WTC11 (cell line): ENCODE data around the gene ILKAP. TPM values are rescaled to one million over a fixed set of nuclear protein-coding genes. Genes with fewer than 3 reads are reported as not detected.

Experiments
- ATAC-seq: fragments of 200-7000 bp; cut with Tn5 transposase; 2 replicates; pipeline ENCODE4 v1.10.0; 2021; ENCODE audit warnings: mild to moderate bottlenecking, moderate library complexity
- CTCF ChIA-PET: fragments of 300-600 bp; sonication (Branson Sonifier 250); formaldehyde crosslinking; loops from one replicate; lab custom pipeline; 2021; ENCODE audit warnings: antibody characterized with exemption; lab: Charles Lee
- POLR2A ChIA-PET: fragments of 350-600 bp; sonication (Branson Sonifier 250); formaldehyde crosslinking; loops from one replicate; lab custom pipeline; 2021; ENCODE audit warnings: antibody characterized with exemption; lab: Charles Lee
- DNase-seq: peaks from one replicate; pipeline ENCODE4 v3.0.0; 2021; ENCODE audit warnings: low spot score
- H3K27ac Mint-ChIP-seq: 2 replicates; pipeline ENCODE4 v1.8.0; 2021; ENCODE audit warnings: mixed read lengths
- H3K27me3 Mint-ChIP-seq: 2 replicates; pipeline ENCODE4 v1.8.0; 2021; ENCODE audit warnings: low read depth, mild to moderate bottlenecking, moderate library complexity, mixed read lengths
- H3K36me3 Mint-ChIP-seq: 2 replicates; pipeline ENCODE4 v1.8.0; 2021; ENCODE audit warnings: mixed read lengths
- H3K4me1 Mint-ChIP-seq: 2 replicates; pipeline ENCODE4 v1.8.0; 2022; ENCODE audit warnings: mixed read lengths
- H3K4me3 Mint-ChIP-seq: 2 replicates; pipeline ENCODE4 v1.8.0; 2021; ENCODE audit warnings: mild to moderate bottlenecking, moderate library complexity, mixed read lengths
- H3K9me3 Mint-ChIP-seq: 2 replicates; pipeline ENCODE4 v1.8.0; 2021; ENCODE audit warnings: mixed read lengths
- AFF4 ChIP-seq: sonication (generic); formaldehyde crosslinking; IDR thresholded peaks from 2 replicates; pipeline ENCODE4 v1.8.1; 2023; ENCODE audit warnings: mild to moderate bottlenecking, missing genetic modification reagents, borderline replicate concordance
- AR ChIP-seq: fragments of 250-450 bp; sonication (Bioruptor Pico); IDR thresholded peaks from 2 replicates; pipeline ENCODE4 v1.9.0; 2021; ENCODE audit warnings: mild to moderate bottlenecking
- CDX4 ChIP-seq: fragments of 250-450 bp; sonication (Bioruptor Pico); IDR thresholded peaks from 2 replicates; pipeline ENCODE4 v1.9.0; 2021; ENCODE audit warnings: moderate library complexity, mild to moderate bottlenecking, inconsistent platforms, borderline replicate concordance
- ESRRA ChIP-seq: sonication (generic); formaldehyde crosslinking; IDR thresholded peaks from 2 replicates; pipeline ENCODE4 v1.8.1; 2022; ENCODE audit warnings: mild to moderate bottlenecking, missing genetic modification reagents, borderline replicate concordance
- FOXP4 ChIP-seq: sonication (generic); formaldehyde crosslinking; IDR thresholded peaks from 2 replicates; pipeline ENCODE4 v1.8.0; 2022; ENCODE audit warnings: mild to moderate bottlenecking, missing genetic modification reagents
- JAZF1 ChIP-seq: fragments of 250-450 bp; sonication (Bioruptor Pico); IDR thresholded peaks from 2 replicates; pipeline ENCODE4 v1.9.0; 2021; ENCODE audit warnings: moderate library complexity, mild to moderate bottlenecking, inconsistent platforms
- OVOL2 ChIP-seq: fragments of 250-450 bp; sonication (Bioruptor Pico); IDR thresholded peaks from 2 replicates; pipeline ENCODE4 v1.9.0; 2021; ENCODE audit warnings: mild to moderate bottlenecking, borderline replicate concordance
- SMAD4 ChIP-seq: sonication (generic); formaldehyde crosslinking; IDR thresholded peaks from 2 replicates; pipeline ENCODE4 v1.8.0; 2022; ENCODE audit warnings: mild to moderate bottlenecking, missing genetic modification reagents
- TEAD1 ChIP-seq: sonication (generic); formaldehyde crosslinking; IDR thresholded peaks from 2 replicates; pipeline ENCODE4 v1.8.0; 2022; ENCODE audit warnings: mild to moderate bottlenecking, missing genetic modification reagents
- TEAD4 ChIP-seq: sonication (generic); formaldehyde crosslinking; IDR thresholded peaks from 2 replicates; pipeline ENCODE4 v1.8.0; 2022; ENCODE audit warnings: mild to moderate bottlenecking, missing genetic modification reagents
- ZNF121 ChIP-seq: sonication (generic); formaldehyde crosslinking; IDR thresholded peaks from 2 replicates; pipeline ENCODE4 v1.8.0; 2023; ENCODE audit warnings: missing genetic modification reagents
- ZNF317 ChIP-seq: sonication (generic); formaldehyde crosslinking; IDR thresholded peaks from 2 replicates; pipeline ENCODE4 v1.8.1; 2023; ENCODE audit warnings: low read depth, mild to moderate bottlenecking, moderate library complexity, missing genetic modification reagents, borderline replicate concordance
- total RNA-seq: library from RNA; stranded (reverse); gene quantifications from 3 replicates; pipeline ENCODE4 v1.2.3, GENCODE V29; 2021
- TF ChIP-seq, protein P1 (sequence below): sonication (generic); formaldehyde crosslinking; IDR thresholded peaks from 2 replicates; pipeline ENCODE4 v1.8.1; 2022; ENCODE audit warnings: mild to moderate bottlenecking, moderate library complexity, missing genetic modification reagents
- TF ChIP-seq, protein P2 (sequence below): fragments of 250-450 bp; sonication (Bioruptor Pico); IDR thresholded peaks from 2 replicates; pipeline ENCODE4 v1.9.0; 2021; ENCODE audit warnings: mild to moderate bottlenecking, borderline replicate concordance
- TF ChIP-seq, protein P3 (sequence below): sonication (generic); formaldehyde crosslinking; IDR thresholded peaks from 2 replicates; pipeline ENCODE4 v1.8.1; 2023; ENCODE audit warnings: mild to moderate bottlenecking, missing genetic modification reagents

Gene ILKAP
- total RNA-seq, 1 experiment from 2014 or later = 32.7 TPM

- Mint-ChIP-seq H3K27me3 (no peaks in the 10 kb centered on the region), H3K27ac (no peak overlapping the region), H3K9me3 (peaks cover 8% of the 10 kb centered on the region), H3K4me3 (no peak overlapping the region), H3K4me1 (0 out of 2 replicates have a peak, but pooled peaks cover 6% of the 10 kb centered on the region), H3K36me3 (no peaks in the 10 kb centered on the region)
- no peak for DNase-seq
- ATAC-seq = no peak
- TF ChIP-seq TEAD1 (CRISPR knock-in tag) = no peak
- TF ChIP-seq, protein P1, sequence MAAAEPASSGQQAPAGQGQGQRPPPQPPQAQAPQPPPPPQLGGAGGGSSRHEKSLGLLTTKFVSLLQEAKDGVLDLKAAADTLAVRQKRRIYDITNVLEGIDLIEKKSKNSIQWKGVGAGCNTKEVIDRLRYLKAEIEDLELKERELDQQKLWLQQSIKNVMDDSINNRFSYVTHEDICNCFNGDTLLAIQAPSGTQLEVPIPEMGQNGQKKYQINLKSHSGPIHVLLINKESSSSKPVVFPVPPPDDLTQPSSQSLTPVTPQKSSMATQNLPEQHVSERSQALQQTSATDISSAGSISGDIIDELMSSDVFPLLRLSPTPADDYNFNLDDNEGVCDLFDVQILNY = no peak
- TF ChIP-seq SMAD4 = no peak
- no peak for TF ChIP-seq ESRRA (CRISPR knock-in tag)
- TF ChIP-seq, protein P2, sequence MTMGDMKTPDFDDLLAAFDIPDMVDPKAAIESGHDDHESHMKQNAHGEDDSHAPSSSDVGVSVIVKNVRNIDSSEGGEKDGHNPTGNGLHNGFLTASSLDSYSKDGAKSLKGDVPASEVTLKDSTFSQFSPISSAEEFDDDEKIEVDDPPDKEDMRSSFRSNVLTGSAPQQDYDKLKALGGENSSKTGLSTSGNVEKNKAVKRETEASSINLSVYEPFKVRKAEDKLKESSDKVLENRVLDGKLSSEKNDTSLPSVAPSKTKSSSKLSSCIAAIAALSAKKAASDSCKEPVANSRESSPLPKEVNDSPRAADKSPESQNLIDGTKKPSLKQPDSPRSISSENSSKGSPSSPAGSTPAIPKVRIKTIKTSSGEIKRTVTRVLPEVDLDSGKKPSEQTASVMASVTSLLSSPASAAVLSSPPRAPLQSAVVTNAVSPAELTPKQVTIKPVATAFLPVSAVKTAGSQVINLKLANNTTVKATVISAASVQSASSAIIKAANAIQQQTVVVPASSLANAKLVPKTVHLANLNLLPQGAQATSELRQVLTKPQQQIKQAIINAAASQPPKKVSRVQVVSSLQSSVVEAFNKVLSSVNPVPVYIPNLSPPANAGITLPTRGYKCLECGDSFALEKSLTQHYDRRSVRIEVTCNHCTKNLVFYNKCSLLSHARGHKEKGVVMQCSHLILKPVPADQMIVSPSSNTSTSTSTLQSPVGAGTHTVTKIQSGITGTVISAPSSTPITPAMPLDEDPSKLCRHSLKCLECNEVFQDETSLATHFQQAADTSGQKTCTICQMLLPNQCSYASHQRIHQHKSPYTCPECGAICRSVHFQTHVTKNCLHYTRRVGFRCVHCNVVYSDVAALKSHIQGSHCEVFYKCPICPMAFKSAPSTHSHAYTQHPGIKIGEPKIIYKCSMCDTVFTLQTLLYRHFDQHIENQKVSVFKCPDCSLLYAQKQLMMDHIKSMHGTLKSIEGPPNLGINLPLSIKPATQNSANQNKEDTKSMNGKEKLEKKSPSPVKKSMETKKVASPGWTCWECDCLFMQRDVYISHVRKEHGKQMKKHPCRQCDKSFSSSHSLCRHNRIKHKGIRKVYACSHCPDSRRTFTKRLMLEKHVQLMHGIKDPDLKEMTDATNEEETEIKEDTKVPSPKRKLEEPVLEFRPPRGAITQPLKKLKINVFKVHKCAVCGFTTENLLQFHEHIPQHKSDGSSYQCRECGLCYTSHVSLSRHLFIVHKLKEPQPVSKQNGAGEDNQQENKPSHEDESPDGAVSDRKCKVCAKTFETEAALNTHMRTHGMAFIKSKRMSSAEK (CRISPR knock-in tag) = no peak
- ChIA-PET CTCF (interaction anchor here (0.6 to 5.8 kb wide), 7 partner anchors 11 to 181 kb away, joined by 3 to 36 read pairs (median 3); no protein-coding TSS in a partner anchor), POLR2A (no interaction called here)
These were observed 52.8 kb downstream of the ILKAP start for GRCh38 chr2:238150686-238151085.

- DNase-seq (no peak), ATAC-seq (no peak)
- CTCF ChIA-PET = interaction anchor here (0.6 to 5.8 kb wide), 2 partner anchors 10 to 180 kb away, joined by 3 to 36 read pairs; no protein-coding TSS in a partner anchor
- H3K4me1 Mint-ChIP-seq = 0 out of 2 replicates have a peak, but pooled peaks cover 4% of the 10 kb centered on the region
- H3K27me3 Mint-ChIP-seq = no peaks in the 10 kb centered on the region
- H3K4me3 Mint-ChIP-seq = no peak overlapping the region
- POLR2A ChIA-PET = no interaction called here
- no peak overlapping the region for H3K27ac Mint-ChIP-seq
- peaks cover 8% of the 10 kb centered on the region for H3K9me3 Mint-ChIP-seq
- no peaks in the 10 kb centered on the region for H3K36me3 Mint-ChIP-seq
- TF ChIP-seq OVOL2 (CRISPR knock-in tag) (no peak), CDX4 (no peak), TEAD4 (no peak), AFF4 (CRISPR knock-in tag) (no peak), ZNF121 (CRISPR knock-in tag) (no peak), JAZF1 (no peak), FOXP4 (CRISPR knock-in tag) (no peak), ZNF317 (CRISPR knock-in tag) (no peak), AR (CRISPR knock-in tag) (no peak)
- TF ChIP-seq, protein P3, sequence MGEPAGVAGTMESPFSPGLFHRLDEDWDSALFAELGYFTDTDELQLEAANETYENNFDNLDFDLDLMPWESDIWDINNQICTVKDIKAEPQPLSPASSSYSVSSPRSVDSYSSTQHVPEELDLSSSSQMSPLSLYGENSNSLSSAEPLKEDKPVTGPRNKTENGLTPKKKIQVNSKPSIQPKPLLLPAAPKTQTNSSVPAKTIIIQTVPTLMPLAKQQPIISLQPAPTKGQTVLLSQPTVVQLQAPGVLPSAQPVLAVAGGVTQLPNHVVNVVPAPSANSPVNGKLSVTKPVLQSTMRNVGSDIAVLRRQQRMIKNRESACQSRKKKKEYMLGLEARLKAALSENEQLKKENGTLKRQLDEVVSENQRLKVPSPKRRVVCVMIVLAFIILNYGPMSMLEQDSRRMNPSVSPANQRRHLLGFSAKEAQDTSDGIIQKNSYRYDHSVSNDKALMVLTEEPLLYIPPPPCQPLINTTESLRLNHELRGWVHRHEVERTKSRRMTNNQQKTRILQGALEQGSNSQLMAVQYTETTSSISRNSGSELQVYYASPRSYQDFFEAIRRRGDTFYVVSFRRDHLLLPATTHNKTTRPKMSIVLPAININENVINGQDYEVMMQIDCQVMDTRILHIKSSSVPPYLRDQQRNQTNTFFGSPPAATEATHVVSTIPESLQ (CRISPR knock-in tag) = no peak
These were observed 53.5 kb downstream of the ILKAP start for GRCh38 chr2:238149841-238150572.
